PC-9 (cell line): Measurements from ENCODE around the gene SLC4A2. TPM values are rescaled to one million over a fixed set of nuclear protein-coding genes. Genes with fewer than 3 reads are reported as not detected.

Experiments
- BruUV-seq: library from RNA; stranded (reverse); fragments of 400-500 nt; replicated peaks from 2 replicates; lab custom pipeline; 2021; lab: Mats Ljungman, UMichigan
- CTCF ChIA-PET: fragments of 300-600 bp; sonication (Branson Sonifier 250); formaldehyde crosslinking; loops from one replicate; lab custom pipeline; 2022; ENCODE audit warnings: antibody characterized with exemption; lab: Charles Lee
- POLR2A ChIA-PET: fragments of 300-600 bp; sonication (Branson Sonifier 250); formaldehyde crosslinking; loops from one replicate; lab custom pipeline; 2022; ENCODE audit warnings: antibody characterized with exemption; ENCODE audit not compliant: unreplicated experiment; lab: Charles Lee
- DNase-seq, 2 experiments: peaks; one replicate each; pipeline versions ENCODE4 v3.0.0 to v3.0.0-alpha.2; 2015 to 2022; ENCODE audit warnings: mixed read lengths in 1 of 2
- H2AFZ ChIP-seq: fragments of 200-600 bp; sonication (generic); 2 replicates; pipeline ENCODE4 v1.8.1; 2017; ENCODE audit warnings: antibody characterized with exemption
- H3F3A ChIP-seq: fragments of 200-600 bp; sonication (generic); 2 replicates; pipeline ENCODE4 v1.8.1; 2017; ENCODE audit warnings: antibody characterized with exemption, mild to moderate bottlenecking, low read depth; ENCODE audit not compliant: insufficient read depth
- H3K27ac ChIP-seq: fragments of 200-600 bp; sonication (generic); 2 replicates; pipeline ENCODE4 v1.6.1; 2016; ENCODE audit warnings: mixed run types
- H3K27me3 ChIP-seq: fragments of 200-600 bp; sonication (generic); 2 replicates; pipeline ENCODE4 v1.6.1; 2016; ENCODE audit warnings: low read depth, mixed run types; ENCODE audit not compliant: insufficient read depth
- H3K36me3 ChIP-seq: fragments of 200-600 bp; sonication (generic); 2 replicates; pipeline ENCODE4 v1.6.1; 2016; ENCODE audit warnings: low read depth, mixed run types
- H3K4me1 ChIP-seq: fragments of 200-600 bp; sonication (generic); replicated peaks from 2 replicates; pipeline ENCODE4 v1.6.1; 2016; ENCODE audit warnings: mixed run types; ENCODE audit not compliant: insufficient read depth
- H3K4me2 ChIP-seq: fragments of 200-600 bp; sonication (generic); 2 replicates; pipeline ENCODE4 v1.6.1; 2017; ENCODE audit warnings: mixed run types
- H3K4me3 ChIP-seq: fragments of 200-600 bp; sonication (generic); 2 replicates; pipeline ENCODE4 v1.6.1; 2016; ENCODE audit warnings: mixed run types
- H3K79me2 ChIP-seq: fragments of 200-600 bp; sonication (generic); 2 replicates; pipeline ENCODE4 v1.6.1; 2017; ENCODE audit warnings: low read depth, mixed run types
- H3K9me2 ChIP-seq: fragments of 200-600 bp; sonication (generic); 2 replicates; pipeline ENCODE4 v1.8.1; 2017; ENCODE audit warnings: mild to moderate bottlenecking; ENCODE audit not compliant: insufficient read depth
- H3K9me3 ChIP-seq: fragments of 200-600 bp; sonication (generic); 2 replicates; pipeline ENCODE4 v1.8.1; 2016; ENCODE audit warnings: low read depth; ENCODE audit not compliant: insufficient read depth
- H4K20me1 ChIP-seq: fragments of 200-600 bp; sonication (generic); 2 replicates; pipeline ENCODE4 v1.8.1; 2017; ENCODE audit not compliant: insufficient read depth
- CTCF ChIP-seq: fragments of 200-600 bp; sonication (generic); conservative IDR thresholded peaks from 2 replicates; pipeline ENCODE4 v1.6.1; 2017; ENCODE audit warnings: mixed run types, antibody characterized with exemption, mild to moderate bottlenecking, moderate library complexity
- EZH2 ChIP-seq: fragments of 200-600 bp; sonication (generic); IDR thresholded peaks from 2 replicates; pipeline ENCODE4 v1.8.0; 2017; ENCODE audit warnings: antibody characterized with exemption, low read depth
- intact Hi-C: fragments of 100-400 bp; cut with micrococcal nuclease; formaldehyde crosslinking; loops from one replicate; pipeline ENCODE4 v1.10.0; 2022; ENCODE audit not compliant: unreplicated experiment
- total RNA-seq: library from RNA; stranded (reverse); gene quantifications from 2 replicates; pipeline ENCODE4 v1.2.3, GENCODE V29; 2021

The SLC4A2 gene
- total RNA-seq, 1 experiment from 2014 or later: 245 TPM

GRCh38 chr7:151032936-151033863 lies 26.2 kb upstream of the SLC4A2 start:
- TF ChIP-seq CTCF: peak; percentile 42
- no peak for TF ChIP-seq EZH2
- POLR2A ChIA-PET: interaction anchor here (0.5 to 0.7 kb wide), 3 partner anchors 52 to 1374 kb away, joined by 3 to 4 read pairs (median 3); no protein-coding TSS in a partner anchor
- H3K79me2 ChIP-seq: peaks cover 21% of the 10 kb centered on the region
- no peaks in the 10 kb centered on the region for H3K9me3 ChIP-seq
- H3K4me1 ChIP-seq: peaks cover 15% of the 10 kb centered on the region
- no peaks in the 10 kb centered on the region for H4K20me1 ChIP-seq
- no peak overlapping the region for H3K27ac ChIP-seq
- no peak overlapping the region for H3K4me2 ChIP-seq
- BruUV-seq: no TSS peak
- no peaks in the 10 kb centered on the region for H3K27me3 ChIP-seq
- no peak overlapping the region for H3K4me3 ChIP-seq
- DNase-seq: no peak
- intact Hi-C loops: no loop called here
- H3K9me2 ChIP-seq: no peaks in the 10 kb centered on the region
- no peaks in the 10 kb centered on the region; the same call in 1 of the 2 replicates for H3K36me3 ChIP-seq
- H2AFZ ChIP-seq: no peak overlapping the region
- CTCF ChIA-PET: interaction anchor here (0.6 kb wide), 2 partner anchors 9 to 158 kb away, joined by 3 to 8 read pairs; no protein-coding TSS in a partner anchor
- peaks cover 6% of the 10 kb centered on the region for H3F3A ChIP-seq

- no TSS peak for BruUV-seq
- no peaks in the 10 kb centered on the region for H3K27me3 ChIP-seq
- H3K9me3 ChIP-seq: no peaks in the 10 kb centered on the region
- no peak for TF ChIP-seq EZH2
- TF ChIP-seq CTCF: no peak
- no peaks in the 10 kb centered on the region; the same call in 1 of the 2 replicates for H3K36me3 ChIP-seq
- H3K4me1 ChIP-seq: peaks cover 21% of the 10 kb centered on the region
- peaks cover 21% of the 10 kb centered on the region for H3K79me2 ChIP-seq
- no peak overlapping the region for H2AFZ ChIP-seq
- H3K27ac ChIP-seq: no peak overlapping the region
- H3K9me2 ChIP-seq: no peaks in the 10 kb centered on the region
- H3F3A ChIP-seq: peaks cover 12% of the 10 kb centered on the region
- intact Hi-C loops: no loop called here
- CTCF ChIA-PET: no interaction called here
- no peak overlapping the region for H3K4me3 ChIP-seq
- POLR2A ChIA-PET: interaction anchor here (0.7 kb wide), 1 partner anchor 492 kb away, joined by 3 read pairs; no protein-coding TSS in a partner anchor
- no peak for DNase-seq
- H3K4me2 ChIP-seq: no peak overlapping the region
- no peaks in the 10 kb centered on the region for H4K20me1 ChIP-seq
These were observed 25.5 kb upstream of the SLC4A2 start for GRCh38 chr7:151033864-151034249.

GRCh38 chr7:151034312-151035025 lies 24.9 kb upstream of the SLC4A2 start:
- Histone ChIP-seq H2AFZ (no peak overlapping the region), H3K27me3 (no peaks in the 10 kb centered on the region), H3K27ac (no peak overlapping the region), H4K20me1 (no peaks in the 10 kb centered on the region), H3K79me2 (peaks cover 15% of the 10 kb centered on the region), H3F3A (peaks cover 16% of the 10 kb centered on the region), H3K36me3 (no peaks in the 10 kb centered on the region; the same call in 1 of the 2 replicates), H3K9me2 (no peaks in the 10 kb centered on the region), H3K9me3 (no peaks in the 10 kb centered on the region), H3K4me3 (no peak overlapping the region), H3K4me1 (peaks cover 21% of the 10 kb centered on the region), H3K4me2 (no peak overlapping the region)
- POLR2A ChIA-PET: interaction anchor here (0.7 kb wide), 1 partner anchor 491 kb away, joined by 3 read pairs; no protein-coding TSS in a partner anchor
- CTCF ChIA-PET: no interaction called here
- intact Hi-C loops: no loop called here
- no peak for DNase-seq
- TF ChIP-seq EZH2 (no peak), CTCF (no peak)
- no TSS peak for BruUV-seq
